Heart left ventricle (tissue), 13 donors: Measurements from ENCODE around the gene GRHL1.

ENCODE experiments used
- POLR2A ChIP-seq, 2 donors: fragments of 450-650 bp; IDR thresholded peaks; one replicate each; pipeline ENCODE4 v1.6.1; 2017; ENCODE audit warnings: antibody characterized with exemption in 2 of 2, mild to moderate bottlenecking in 2 of 2, moderate library complexity in 2 of 2
- TF ChIP-seq, protein P1 (sequence below), 12 donors: fragments of 200-600 bp; sonication (generic) in 4 of 12; IDR thresholded peaks; one replicate each; pipeline versions ENCODE4 v1.5.0 to v1.8.0; 2018 to 2022; ENCODE audit warnings: antibody characterized with exemption in 12 of 12, mild to moderate bottlenecking in 5 of 12
- donor health status: ischemic (EF 13 %, LVEDD 7.1; RV severe dilation, severe dysfunction).
- donor health status: DM: no; HTN: yes; CAD: no.
- donor health status: DM: no; HTN: no; CAD: no.
- donor health status: ischemic (EF 25% LVEDD 6.9; RV normal size, moderate dysfunction).
- donor health status: ischemic (EF 25% LVEDD 5.7; RV mildly dilated, moderate dysfunction).
- donor health status: ischemic (EF 35%, LVEDD 5.7; RV mildly dilated, moderate dysfunction).
- donor health status: nonischemic (EF 11% LVEDD 7.7; RV severe dilation, severe dysfunction).
- donor health status: DM: yes; HTN: yes; CAD: no.
- donor health status: PGD.
- donor health status: ischemic (EF 29% LVEDD 5.4; RV normal size, mild dysfunction).
- donor health status: nonischemic (EF 23%, LVEDD 6.1; RV moderate dilation, normal function).

DNA sequence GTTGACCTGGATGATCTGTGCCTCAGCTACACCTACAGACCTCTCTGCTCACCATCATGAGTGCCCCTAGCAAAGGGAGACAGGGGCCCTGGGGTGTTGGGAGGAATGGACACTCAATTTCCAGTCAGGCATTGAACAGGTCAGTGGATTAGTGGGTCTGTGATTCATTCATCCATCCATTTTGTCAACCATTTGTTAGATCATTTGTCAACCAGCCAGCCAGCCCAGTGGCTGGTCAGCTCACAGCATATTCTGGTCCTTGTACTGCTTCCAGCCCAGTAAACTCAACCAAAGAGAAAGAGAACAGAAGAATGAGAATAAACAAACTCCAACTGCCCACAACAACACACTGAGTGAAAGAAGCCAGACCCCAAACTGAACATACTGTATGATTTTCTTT lies 87.2 kb downstream of the GRHL1 start:
- TF ChIP-seq, protein P1, sequence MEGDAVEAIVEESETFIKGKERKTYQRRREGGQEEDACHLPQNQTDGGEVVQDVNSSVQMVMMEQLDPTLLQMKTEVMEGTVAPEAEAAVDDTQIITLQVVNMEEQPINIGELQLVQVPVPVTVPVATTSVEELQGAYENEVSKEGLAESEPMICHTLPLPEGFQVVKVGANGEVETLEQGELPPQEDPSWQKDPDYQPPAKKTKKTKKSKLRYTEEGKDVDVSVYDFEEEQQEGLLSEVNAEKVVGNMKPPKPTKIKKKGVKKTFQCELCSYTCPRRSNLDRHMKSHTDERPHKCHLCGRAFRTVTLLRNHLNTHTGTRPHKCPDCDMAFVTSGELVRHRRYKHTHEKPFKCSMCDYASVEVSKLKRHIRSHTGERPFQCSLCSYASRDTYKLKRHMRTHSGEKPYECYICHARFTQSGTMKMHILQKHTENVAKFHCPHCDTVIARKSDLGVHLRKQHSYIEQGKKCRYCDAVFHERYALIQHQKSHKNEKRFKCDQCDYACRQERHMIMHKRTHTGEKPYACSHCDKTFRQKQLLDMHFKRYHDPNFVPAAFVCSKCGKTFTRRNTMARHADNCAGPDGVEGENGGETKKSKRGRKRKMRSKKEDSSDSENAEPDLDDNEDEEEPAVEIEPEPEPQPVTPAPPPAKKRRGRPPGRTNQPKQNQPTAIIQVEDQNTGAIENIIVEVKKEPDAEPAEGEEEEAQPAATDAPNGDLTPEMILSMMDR (IDR thresholded peaks at IDR 0.05) = no peak
- TF ChIP-seq POLR2A (IDR thresholded peaks at IDR 0.05) = no peak
